A549 (cell line): ENCODE data around the gene STRAP. TPM values are rescaled to one million over a fixed set of nuclear protein-coding genes. Genes with fewer than 3 reads are reported as not detected.
"Not testable (repeated sequence)": the region's sequence is repeated elsewhere in the genome, so short reads cannot be mapped to it uniquely, and the experiment has no call there.

Source experiments
- ATAC-seq, 2 experiments: fragments of 200-7000 bp in 1 of 2; fragments of >200 bp in 1 of 2; cut with Nextera tagmentation in 1 of 2; cut with Tn5 transposase in 1 of 2; 3 replicates each; pipeline versions ENCODE4 v1.8.0 to v1.9.1; 2018 to 2020; ENCODE audit warnings: mild to moderate bottlenecking in 1 of 2, moderate library complexity in 1 of 2
- CTCF ChIA-PET: fragments of 300-600 bp; sonication (Branson Sonifier 250); formaldehyde crosslinking; extraction: SDS; loops from one replicate; lab custom pipeline; 2021; ENCODE audit warnings: antibody characterized with exemption, inconsistent platforms; lab: Yijun Ruan, JAX
- POLR2A ChIA-PET: fragments of 350-600 bp; formaldehyde crosslinking; extraction: SDS; loops from one replicate; lab custom pipeline; 2021; ENCODE audit warnings: antibody characterized with exemption, inconsistent platforms; lab: Yijun Ruan, JAX
- DNase-seq, 2 experiments: peaks; one replicate each; pipeline versions ENCODE4 v3.0.0 to v3.0.0-alpha.2; 2011 to 2016; ENCODE audit warnings: low read depth in 1 of 2, low spot score in 1 of 2
- FAIRE-seq: peaks from 2 replicates; lab custom pipeline; 2011; peaks lifted over from hg19 to GRCh38; lab: Jason Lieb, UNC
- H3K27ac ChIP-seq, 2 experiments: fragments of >200 bp; sonication (Bioruptor Twin); formaldehyde crosslinking; 3 replicates each; pipeline ENCODE4 v1.5.1; 2016 to 2017
- H3K4me1 ChIP-seq: fragments of >200 bp; sonication (Bioruptor Twin); formaldehyde crosslinking; 3 replicates; pipeline ENCODE4 v1.6.1; 2016
- H3K4me2 ChIP-seq: fragments of >200 bp; sonication (Bioruptor Twin); formaldehyde crosslinking; 3 replicates; pipeline ENCODE4 v1.6.1; 2016
- H3K4me3 ChIP-seq: fragments of >200 bp; sonication (Bioruptor Twin); formaldehyde crosslinking; 3 replicates; pipeline ENCODE4 v1.5.1; 2016
- H3K9me3 ChIP-seq: fragments of >200 bp; sonication (Bioruptor Twin); formaldehyde crosslinking; 3 replicates; pipeline ENCODE4 v1.6.1; 2016
- CBX8 ChIP-seq: fragments of 200-600 bp; sonication (generic); IDR thresholded peaks from 2 replicates; pipeline ENCODE4 v1.6.1; 2016
- CEBPB ChIP-seq, 2 experiments: fragments of >200 bp in 1 of 2; sonication (Bioruptor Twin) in 1 of 2; formaldehyde crosslinking in 1 of 2; IDR thresholded peaks; 2 replicates each; pipeline ENCODE4 v1.6.1; 2012 to 2016
- EP300 ChIP-seq, 2 experiments: fragments of >200 bp; sonication (Bioruptor Twin); formaldehyde crosslinking; IDR thresholded peaks; 2 replicates in 1 of 2; 3 replicates in 1 of 2; pipeline ENCODE4 v1.6.1; 2016 to 2017
- ESRRA ChIP-seq: fragments of 150-350 bp; IDR thresholded peaks from 2 replicates; pipeline ENCODE4 v1.6.1; 2014; ENCODE audit warnings: mild to moderate bottlenecking, low read length, borderline replicate concordance
- FOSL2 ChIP-seq, 2 experiments: fragments of 450-650 bp in 1 of 2; fragments of >200 bp in 1 of 2; sonication (Bioruptor Twin) in 1 of 2; formaldehyde crosslinking; IDR thresholded peaks; 2 replicates each; pipeline versions ENCODE4 v1.5.0 to v1.6.1; 2016 to 2020; ENCODE audit warnings: mild to moderate bottlenecking in 1 of 2, moderate library complexity in 1 of 2
- FOXS1 ChIP-seq: fragments of 250-450 bp; sonication (Bioruptor Pico); IDR thresholded peaks from 2 replicates; pipeline ENCODE4 v1.5.0; 2020; ENCODE audit warnings: mild to moderate bottlenecking, moderate library complexity
- GATA3 ChIP-seq: IDR thresholded peaks from 2 replicates; pipeline ENCODE4 v1.6.1; 2012; ENCODE audit warnings: borderline replicate concordance
- HOXB5 ChIP-seq: fragments of 250-450 bp; sonication (Bioruptor Pico); IDR thresholded peaks from 2 replicates; pipeline ENCODE4 v1.5.0; 2020; ENCODE audit warnings: mild to moderate bottlenecking, moderate library complexity
- JUN ChIP-seq, 2 experiments: fragments of >200 bp; sonication (Bioruptor Twin); formaldehyde crosslinking; IDR thresholded peaks; 2 replicates in 1 of 2; 3 replicates in 1 of 2; pipeline ENCODE4 v1.6.1; 2016 to 2017
- NPAS2 ChIP-seq: fragments of 250-450 bp; sonication (Bioruptor Pico); IDR thresholded peaks from 2 replicates; pipeline ENCODE4 v1.8.0; 2022; ENCODE audit warnings: mild to moderate bottlenecking, moderate library complexity, borderline replicate concordance
- NR3C1 ChIP-seq: fragments of >200 bp; sonication (Bioruptor Twin); formaldehyde crosslinking; IDR thresholded peaks from 3 replicates; pipeline ENCODE4 v1.6.1; 2017
- PHF8 ChIP-seq: fragments of 200-600 bp; sonication (generic); IDR thresholded peaks from 2 replicates; pipeline ENCODE4 v1.6.1; 2016; ENCODE audit warnings: low read depth, mild to moderate bottlenecking, antibody characterized with exemption, moderate library complexity, borderline replicate concordance
- RCOR1 ChIP-seq: fragments of 150-350 bp; IDR thresholded peaks from 2 replicates; pipeline ENCODE4 v1.6.1; 2014; ENCODE audit warnings: antibody characterized with exemption, low read length, low read depth
- RFX5 ChIP-seq: fragments of 450-650 bp; IDR thresholded peaks from 2 replicates; pipeline ENCODE4 v1.7.1; 2014; ENCODE audit warnings: antibody characterized with exemption, mild to moderate bottlenecking, moderate library complexity
- SMC3 ChIP-seq: fragments of >200 bp; sonication (Bioruptor Twin); formaldehyde crosslinking; IDR thresholded peaks from 3 replicates; pipeline ENCODE4 v1.6.1; 2018; ENCODE audit warnings: inconsistent platforms
- TP53 ChIP-seq: fragments of 250-450 bp; sonication (Bioruptor Pico); IDR thresholded peaks from 2 replicates; pipeline ENCODE4 v1.5.0; 2021; ENCODE audit warnings: mild to moderate bottlenecking, moderate library complexity
- ZSCAN20 ChIP-seq: fragments of 250-450 bp; sonication (Bioruptor Pico); IDR thresholded peaks from 2 replicates; pipeline ENCODE4 v1.8.0; 2022; ENCODE audit warnings: mild to moderate bottlenecking, moderate library complexity
- WGBS: methylation state at CpG from one replicate; pipeline ENCODE4 v1.1.6; 2017; ENCODE audit errors: missing lambda C conversion rate; 5-methylcytosine and 5-hydroxymethylcytosine counted together
- polyA plus RNA-seq, 4 experiments: library from polyadenylated mRNA; depleted of rRNA in 3 of 4; stranded (reverse); fragments of >200 nt; fragmentation: RNase III in 1 of 4; extraction: RNeasy Plus Mini Kit Qiagen cat#74134 plus additional on column Dnase treatment in 1 of 4; gene quantifications; 2 replicates in 3 of 4; 3 replicates in 1 of 4; pipeline ENCODE4 v1.2.3, GENCODE V29; 2011 to 2017
- TF ChIP-seq, protein P1 (sequence below): fragments of >200 bp; sonication (Bioruptor Twin); formaldehyde crosslinking; IDR thresholded peaks from 3 replicates; pipeline ENCODE4 v1.5.1; 2016
- TF ChIP-seq, protein P2 (sequence below): fragments of 450-650 bp; IDR thresholded peaks from 2 replicates; pipeline ENCODE4 v1.6.1; 2014; ENCODE audit warnings: antibody characterized with exemption
- TF ChIP-seq, protein P3 (sequence below): IDR thresholded peaks from 2 replicates; pipeline ENCODE4 v1.6.1; 2012; ENCODE audit warnings: low read depth, borderline replicate concordance

STRAP gene
- polyA plus RNA-seq, 2 of the 4 experiments (the other 2 are of a cell fraction) = 201 to 300 TPM

DNA sequence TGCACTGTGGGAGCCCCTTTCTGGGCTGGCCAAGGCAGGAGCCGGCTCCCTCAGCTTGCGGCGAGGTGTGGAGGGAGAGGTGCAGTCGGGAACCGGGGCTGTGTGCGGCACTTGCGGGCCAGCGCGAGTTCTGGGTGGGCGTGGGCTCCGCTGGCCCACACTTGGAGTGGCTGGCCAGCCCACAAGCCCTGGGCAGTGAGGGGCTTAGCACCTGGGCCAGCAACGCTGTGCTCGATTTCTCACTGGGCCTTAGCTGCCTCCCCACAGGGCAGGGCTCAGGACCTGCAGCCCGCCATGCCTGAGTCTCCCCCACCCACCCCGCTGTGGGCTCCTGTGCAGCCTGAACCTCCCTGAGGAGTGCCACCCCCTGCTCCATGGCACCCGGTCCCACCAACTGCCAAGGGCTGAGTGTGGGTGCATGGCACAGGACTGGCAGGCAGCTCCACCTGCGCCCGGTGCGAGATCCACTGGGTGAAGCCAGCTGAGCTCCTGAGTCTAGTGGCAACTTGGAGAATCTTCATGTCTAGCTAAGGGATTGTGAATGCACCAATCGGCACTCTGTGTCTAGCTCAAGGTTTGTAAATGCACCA lies 7.5 kb upstream of the STRAP start:
- FAIRE-seq, POLR2A ChIA-PET, H3K27ac ChIP-seq, H3K9me3 ChIP-seq, H3K4me1 ChIP-seq, DNase-seq, H3K4me2 ChIP-seq, H3K4me3 ChIP-seq, ATAC-seq: not testable (repeated sequence)
- CTCF ChIA-PET = interaction anchor here (1.3 to 2.0 kb wide), 3 partner anchors 18 to 284 kb away, joined by 3 to 5 read pairs (median 3); no protein-coding TSS in a partner anchor
- over 99% methylated on average over 16 of the region's 20 CpGs for WGBS

DNA sequence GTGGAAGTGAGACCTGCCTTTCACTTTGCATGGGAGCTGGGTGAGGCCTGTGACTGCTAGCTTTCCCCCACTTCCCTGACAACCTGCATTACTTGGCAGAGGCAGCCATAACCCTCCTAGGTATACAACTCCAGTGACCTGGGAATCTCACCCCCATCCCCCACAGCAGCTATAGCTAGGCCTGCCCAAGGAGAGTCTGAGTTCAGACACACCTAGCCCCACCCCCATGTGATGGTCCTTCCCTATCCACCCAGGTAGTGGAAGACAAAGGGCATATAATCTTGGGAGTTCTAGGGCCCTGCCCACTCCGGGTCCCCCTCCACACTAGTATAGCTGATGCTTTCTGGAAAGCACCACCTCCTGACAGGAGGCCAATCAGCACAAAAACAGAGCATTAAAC lies 6.3 kb upstream of the STRAP start:
- H3K9me3 ChIP-seq = no peaks in the 10 kb centered on the region
- no peak for TF ChIP-seq FOSL2 (IDR thresholded peaks at IDR 0.05)
- no peak for TF ChIP-seq FOSL2 (CRISPR knock-in tag; IDR thresholded peaks at IDR 0.05)
- no peak for TF ChIP-seq CBX8
- TF ChIP-seq, protein P1, sequence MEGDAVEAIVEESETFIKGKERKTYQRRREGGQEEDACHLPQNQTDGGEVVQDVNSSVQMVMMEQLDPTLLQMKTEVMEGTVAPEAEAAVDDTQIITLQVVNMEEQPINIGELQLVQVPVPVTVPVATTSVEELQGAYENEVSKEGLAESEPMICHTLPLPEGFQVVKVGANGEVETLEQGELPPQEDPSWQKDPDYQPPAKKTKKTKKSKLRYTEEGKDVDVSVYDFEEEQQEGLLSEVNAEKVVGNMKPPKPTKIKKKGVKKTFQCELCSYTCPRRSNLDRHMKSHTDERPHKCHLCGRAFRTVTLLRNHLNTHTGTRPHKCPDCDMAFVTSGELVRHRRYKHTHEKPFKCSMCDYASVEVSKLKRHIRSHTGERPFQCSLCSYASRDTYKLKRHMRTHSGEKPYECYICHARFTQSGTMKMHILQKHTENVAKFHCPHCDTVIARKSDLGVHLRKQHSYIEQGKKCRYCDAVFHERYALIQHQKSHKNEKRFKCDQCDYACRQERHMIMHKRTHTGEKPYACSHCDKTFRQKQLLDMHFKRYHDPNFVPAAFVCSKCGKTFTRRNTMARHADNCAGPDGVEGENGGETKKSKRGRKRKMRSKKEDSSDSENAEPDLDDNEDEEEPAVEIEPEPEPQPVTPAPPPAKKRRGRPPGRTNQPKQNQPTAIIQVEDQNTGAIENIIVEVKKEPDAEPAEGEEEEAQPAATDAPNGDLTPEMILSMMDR = no peak
- TF ChIP-seq, protein P2, sequence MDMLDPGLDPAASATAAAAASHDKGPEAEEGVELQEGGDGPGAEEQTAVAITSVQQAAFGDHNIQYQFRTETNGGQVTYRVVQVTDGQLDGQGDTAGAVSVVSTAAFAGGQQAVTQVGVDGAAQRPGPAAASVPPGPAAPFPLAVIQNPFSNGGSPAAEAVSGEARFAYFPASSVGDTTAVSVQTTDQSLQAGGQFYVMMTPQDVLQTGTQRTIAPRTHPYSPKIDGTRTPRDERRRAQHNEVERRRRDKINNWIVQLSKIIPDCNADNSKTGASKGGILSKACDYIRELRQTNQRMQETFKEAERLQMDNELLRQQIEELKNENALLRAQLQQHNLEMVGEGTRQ = no peak
- TF ChIP-seq CEBPB (IDR thresholded peaks at IDR 0.05) = no peak
- no peak for TF ChIP-seq PHF8
- TF ChIP-seq ZSCAN20 (CRISPR knock-in tag) = no peak
- no peak for TF ChIP-seq NR3C1
- TF ChIP-seq GATA3 = no peak
- no peak for TF ChIP-seq EP300 (IDR thresholded peaks at IDR 0.05)
- TF ChIP-seq TP53 (CRISPR knock-in tag) = no peak
- no peak for TF ChIP-seq JUN (IDR thresholded peaks at IDR 0.05)
- TF ChIP-seq, all 56 proteins: peak for 0
- Histone ChIP-seq H3K27ac (no peak overlapping the region), H3K4me1 (peaks cover 1% of the 10 kb centered on the region; the same call in 1 of the 3 replicates), H3K4me3 (no peak overlapping the region), H3K4me2 (no peak overlapping the region)
- FAIRE-seq (no peak), DNase-seq (no peak), ATAC-seq (no peak)
- 67% methylated on average over 1 of the region's 1 CpG for WGBS
- POLR2A ChIA-PET = no interaction called here
- CTCF ChIA-PET = interaction anchor here (1.3 to 2.0 kb wide), 2 partner anchors 19 to 285 kb away, joined by 3 to 5 read pairs; no protein-coding TSS in a partner anchor

DNA sequence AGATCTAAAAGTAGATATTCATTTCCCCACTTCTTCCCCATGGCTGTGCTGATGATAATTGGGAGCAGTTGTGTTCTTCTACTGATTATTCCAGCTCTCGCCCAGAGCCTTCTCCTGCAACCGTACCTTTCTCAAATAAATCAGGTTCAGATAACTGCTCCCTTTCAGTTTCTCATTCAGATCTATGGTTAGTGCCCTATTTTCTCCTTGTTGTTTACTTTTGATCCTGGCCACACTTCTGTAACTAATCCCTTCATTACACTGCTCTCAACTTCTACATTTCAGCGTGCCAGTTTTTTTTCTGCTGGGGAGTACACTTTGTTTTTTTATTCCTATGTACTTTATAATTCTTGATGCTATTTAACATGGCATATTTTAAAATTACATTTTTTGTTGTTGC lies 2.8 kb upstream of the STRAP start:
- POLR2A ChIA-PET = no interaction called here
- Histone ChIP-seq H3K9me3 (no peaks in the 10 kb centered on the region), H3K4me3 (no peak overlapping the region), H3K27ac (no peak overlapping the region), H3K4me2 (no peak overlapping the region), H3K4me1 (peaks cover 14% of the 10 kb centered on the region; the same call in 2 of the 3 replicates)
- no peak for DNase-seq
- 96% methylated on average over 3 of the region's 3 CpGs for WGBS
- no peak for FAIRE-seq
- CTCF ChIA-PET = no interaction called here
- ATAC-seq = no peak
- no peak for TF ChIP-seq SMC3
- no peak for TF ChIP-seq RCOR1
- no peak for TF ChIP-seq HOXB5 (CRISPR knock-in tag)
- TF ChIP-seq FOXS1 (CRISPR knock-in tag) = no peak
- no peak for TF ChIP-seq NPAS2
- no peak for TF ChIP-seq CBX8
- TF ChIP-seq ESRRA = no peak
- TF ChIP-seq, protein P3, sequence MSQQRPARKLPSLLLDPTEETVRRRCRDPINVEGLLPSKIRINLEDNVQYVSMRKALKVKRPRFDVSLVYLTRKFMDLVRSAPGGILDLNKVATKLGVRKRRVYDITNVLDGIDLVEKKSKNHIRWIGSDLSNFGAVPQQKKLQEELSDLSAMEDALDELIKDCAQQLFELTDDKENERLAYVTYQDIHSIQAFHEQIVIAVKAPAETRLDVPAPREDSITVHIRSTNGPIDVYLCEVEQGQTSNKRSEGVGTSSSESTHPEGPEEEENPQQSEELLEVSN = no peak
- no peak for TF ChIP-seq RFX5
